Activated CD4-positive, alpha-beta memory T cell treated with anti-CD3 and anti-CD28 coated beads, Interleukin-2, amount 10 ng/mL, durations not matched to agents 7 days and 5 days (primary cell): ENCODE results near the gene PDE4D. TPM values are rescaled to one million over a fixed set of nuclear protein-coding genes. Genes with fewer than 3 reads are reported as not detected.

ENCODE experiments used
- CTCF ChIA-PET: fragments of 350-600 bp; sonication (Branson Sonifier 250); formaldehyde crosslinking; loops from one replicate; lab custom pipeline; 2021; ENCODE audit warnings: antibody characterized with exemption, inconsistent platforms; lab: Charles Lee
- POLR2A ChIA-PET: fragments of 350-600 bp; sonication (Branson Sonifier 250); formaldehyde crosslinking; loops from one replicate; lab custom pipeline; 2021; ENCODE audit warnings: antibody characterized with exemption; lab: Charles Lee
- DNase-seq: peaks from one replicate; pipeline ENCODE4 v3.0.0-alpha.2; 2020
- H3K27ac Mint-ChIP-seq: one replicate; pipeline ENCODE4 v1.8.0; 2021; ENCODE audit warnings: mild to moderate bottlenecking, mixed read lengths
- H3K27me3 Mint-ChIP-seq: one replicate; pipeline ENCODE4 v1.8.0; 2021; ENCODE audit warnings: mixed read lengths
- H3K36me3 Mint-ChIP-seq: one replicate; pipeline ENCODE4 v1.8.0; 2021; ENCODE audit warnings: low read depth, mixed read lengths
- H3K4me1 Mint-ChIP-seq: one replicate; pipeline ENCODE4 v1.8.0; 2021; ENCODE audit warnings: mixed read lengths
- H3K4me3 Mint-ChIP-seq: one replicate; pipeline ENCODE4 v1.8.0; 2021; ENCODE audit warnings: mild to moderate bottlenecking, mixed read lengths
- H3K9me3 Mint-ChIP-seq: one replicate; pipeline ENCODE4 v1.8.0; 2021; ENCODE audit warnings: mixed read lengths
- total RNA-seq, 2 experiments: library from RNA; stranded (reverse); gene quantifications; one replicate each; pipeline ENCODE4 v1.2.3, GENCODE V29; 2021

The PDE4D gene
- total RNA-seq, 2 experiments from 2014 or later: 123 to 126 TPM

GRCh38 chr5:59174248-59174844 lies 719.2 kb downstream of the PDE4D start:
- Mint-ChIP-seq H3K36me3 (no peaks in the 10 kb centered on the region), H3K9me3 (no peaks in the 10 kb centered on the region), H3K27ac (no peak overlapping the region), H3K27me3 (no peaks in the 10 kb centered on the region), H3K4me1 (peaks cover 41% of the 10 kb centered on the region), H3K4me3 (no peak overlapping the region)
- CTCF ChIA-PET: interaction anchor here (0.8 to 4.8 kb wide), 31 partner anchors 10 to 288 kb away, joined by 3 to 109 read pairs (median 5); no protein-coding TSS in a partner anchor
- POLR2A ChIA-PET: interaction anchor here (1.8 to 4.3 kb wide), 6 partner anchors 47 to 288 kb away, joined by 4 to 15 read pairs (median 14); no protein-coding TSS in a partner anchor
- peak; percentile 37 for DNase-seq

- Mint-ChIP-seq H3K36me3 (no peaks in the 10 kb centered on the region), H3K9me3 (no peaks in the 10 kb centered on the region), H3K4me3 (no peak overlapping the region), H3K4me1 (peaks cover 38% of the 10 kb centered on the region), H3K27ac (no peak overlapping the region), H3K27me3 (no peaks in the 10 kb centered on the region)
- DNase-seq: no peak
- CTCF ChIA-PET: interaction anchor here (0.7 to 4.8 kb wide), 30 partner anchors 10 to 287 kb away, joined by 3 to 109 read pairs (median 5); no protein-coding TSS in a partner anchor
- POLR2A ChIA-PET: interaction anchor here (0.9 to 4.3 kb wide), 7 partner anchors 46 to 287 kb away, joined by 3 to 15 read pairs (median 14); no protein-coding TSS in a partner anchor
Observed at GRCh38 chr5:59173578-59173977, 719.9 kb downstream of the PDE4D start.

- H3K27ac Mint-ChIP-seq: no peak overlapping the region
- H3K27me3 Mint-ChIP-seq: peaks cover 3% of the 10 kb centered on the region
- no peak overlapping the region for H3K4me3 Mint-ChIP-seq
- DNase-seq: no peak
- POLR2A ChIA-PET: no interaction called here
- H3K9me3 Mint-ChIP-seq: no peaks in the 10 kb centered on the region
- CTCF ChIA-PET: no interaction called here
- H3K4me1 Mint-ChIP-seq: peaks cover 18% of the 10 kb centered on the region
- H3K36me3 Mint-ChIP-seq: no peaks in the 10 kb centered on the region
Observed at GRCh38 chr5:59171131-59171530, 722.4 kb downstream of the PDE4D start.

- Mint-ChIP-seq H3K4me3 (no peak overlapping the region), H3K4me1 (peaks cover 18% of the 10 kb centered on the region), H3K27me3 (peaks cover 3% of the 10 kb centered on the region), H3K9me3 (no peaks in the 10 kb centered on the region), H3K36me3 (no peaks in the 10 kb centered on the region), H3K27ac (no peak overlapping the region)
- ChIA-PET POLR2A (no interaction called here), CTCF (interaction anchor here (1.1 kb wide), 1 partner anchor 135 kb away, joined by 3 read pairs; no protein-coding TSS in a partner anchor)
- DNase-seq: no peak
Observed at GRCh38 chr5:59169768-59170150, 723.8 kb downstream of the PDE4D start.

GRCh38 chr5:59169081-59169767 lies 724.3 kb downstream of the PDE4D start:
- Mint-ChIP-seq H3K36me3 (no peaks in the 10 kb centered on the region), H3K27me3 (peaks cover 3% of the 10 kb centered on the region), H3K27ac (no peak overlapping the region), H3K9me3 (no peaks in the 10 kb centered on the region), H3K4me3 (no peak overlapping the region), H3K4me1 (peaks cover 16% of the 10 kb centered on the region)
- ChIA-PET POLR2A (no interaction called here), CTCF (interaction anchor here (1.1 kb wide), 1 partner anchor 134 kb away, joined by 3 read pairs; no protein-coding TSS in a partner anchor)
- DNase-seq: no peak

GRCh38 chr5:59168067-59168466 lies 725.5 kb downstream of the PDE4D start:
- ChIA-PET POLR2A (no interaction called here), CTCF (no interaction called here)

GRCh38 chr5:59164041-59164830 lies 729.3 kb downstream of the PDE4D start:
- ChIA-PET CTCF (interaction anchor here (1.4 to 2.0 kb wide), 2 partner anchors 10 to 13 kb away, joined by 4 read pairs; no protein-coding TSS in a partner anchor), POLR2A (no interaction called here)

More at GRCh38 chr5:59168067-59168466, 725.5 kb downstream of the PDE4D start:
- H3K9me3 Mint-ChIP-seq: no peaks in the 10 kb centered on the region
- H3K27me3 Mint-ChIP-seq: peaks cover 3% of the 10 kb centered on the region
- H3K36me3 Mint-ChIP-seq: no peaks in the 10 kb centered on the region
- H3K4me1 Mint-ChIP-seq: peaks cover 10% of the 10 kb centered on the region
- DNase-seq: no peak
- H3K4me3 Mint-ChIP-seq: no peak overlapping the region
- H3K27ac Mint-ChIP-seq: no peak overlapping the region

GRCh38 chr5:59161221-59162105 lies 732.1 kb downstream of the PDE4D start:
- peak overlapping the region; percentile 53 for H3K27ac Mint-ChIP-seq
- no peaks in the 10 kb centered on the region for H3K36me3 Mint-ChIP-seq
- H3K27me3 Mint-ChIP-seq: peaks cover 1% of the 10 kb centered on the region
- CTCF ChIA-PET: interaction anchor here (1.2 kb wide), 1 partner anchor 26 kb away, joined by 3 read pairs; no protein-coding TSS in a partner anchor
- POLR2A ChIA-PET: interaction anchor here (1.4 kb wide), 1 partner anchor 34 kb away, joined by 4 read pairs; no protein-coding TSS in a partner anchor
- peaks cover 16% of the 10 kb centered on the region for H3K4me1 Mint-ChIP-seq
- H3K9me3 Mint-ChIP-seq: no peaks in the 10 kb centered on the region
- DNase-seq: no peak
- H3K4me3 Mint-ChIP-seq: no peak overlapping the region

More at GRCh38 chr5:59164041-59164830, 729.3 kb downstream of the PDE4D start:
- Mint-ChIP-seq H3K27me3 (peaks cover 3% of the 10 kb centered on the region), H3K27ac (no peak overlapping the region), H3K4me3 (no peak overlapping the region), H3K36me3 (no peaks in the 10 kb centered on the region), H3K4me1 (peaks cover 16% of the 10 kb centered on the region), H3K9me3 (no peaks in the 10 kb centered on the region)
- DNase-seq: no peak

GRCh38 chr5:59158637-59159391 lies 734.7 kb downstream of the PDE4D start:
- POLR2A ChIA-PET: no interaction called here
- H3K4me1 Mint-ChIP-seq: peaks cover 16% of the 10 kb centered on the region

GRCh38 chr5:59158165-59158564 lies 735.4 kb downstream of the PDE4D start:
- Mint-ChIP-seq H3K9me3 (no peaks in the 10 kb centered on the region), H3K36me3 (no peaks in the 10 kb centered on the region), H3K27ac (no peak overlapping the region), H3K4me3 (no peak overlapping the region), H3K4me1 (peaks cover 15% of the 10 kb centered on the region), H3K27me3 (peaks cover 1% of the 10 kb centered on the region)
- DNase-seq: no peak
- POLR2A ChIA-PET: no interaction called here
- CTCF ChIA-PET: interaction anchor here (1.9 kb wide), 1 partner anchor 15 kb away, joined by 5 read pairs; no protein-coding TSS in a partner anchor

More at GRCh38 chr5:59158637-59159391, 734.7 kb downstream of the PDE4D start:
- no peak overlapping the region for H3K4me3 Mint-ChIP-seq
- H3K27me3 Mint-ChIP-seq: peaks cover 1% of the 10 kb centered on the region
- DNase-seq: no peak
- H3K9me3 Mint-ChIP-seq: no peaks in the 10 kb centered on the region
- H3K27ac Mint-ChIP-seq: no peak overlapping the region
- CTCF ChIA-PET: interaction anchor here (1.0 to 1.9 kb wide), 2 partner anchors 14 to 124 kb away, joined by 3 to 5 read pairs; no protein-coding TSS in a partner anchor
- no peaks in the 10 kb centered on the region for H3K36me3 Mint-ChIP-seq

- H3K4me3 Mint-ChIP-seq: no peak overlapping the region
- DNase-seq: no peak
- ChIA-PET CTCF (interaction anchor here (0.7 to 1.9 kb wide), 4 partner anchors 16 to 208 kb away, joined by 3 to 6 read pairs (median 5); no protein-coding TSS in a partner anchor), POLR2A (interaction anchor here (1.9 kb wide), 1 partner anchor 30 kb away, joined by 6 read pairs; no protein-coding TSS in a partner anchor)
- peaks cover 3% of the 10 kb centered on the region for H3K36me3 Mint-ChIP-seq
- H3K27ac Mint-ChIP-seq: no peak overlapping the region
- H3K4me1 Mint-ChIP-seq: peaks cover 12% of the 10 kb centered on the region
- peaks cover 1% of the 10 kb centered on the region for H3K27me3 Mint-ChIP-seq
- no peaks in the 10 kb centered on the region for H3K9me3 Mint-ChIP-seq
Observed at GRCh38 chr5:59157068-59157467, 736.5 kb downstream of the PDE4D start.
